Raji (cell line): ENCODE data around the gene PHC2.

Experiments
- POLR2A ChIP-seq: IDR thresholded peaks from 2 replicates; pipeline ENCODE4 v1.6.1; 2011; ENCODE audit warnings: low read depth, low read length, control low read depth; ENCODE audit not compliant: insufficient read depth

Gene PHC2

GRCh38 chr1:33410091-33410701 is 20.7 kb downstream of the PHC2 start:
- TF ChIP-seq POLR2A: no peak

GRCh38 chr1:33408093-33408436 is 22.8 kb downstream of the PHC2 start:
- TF ChIP-seq POLR2A: no peak

- no peak for TF ChIP-seq POLR2A
Observed at GRCh38 chr1:33407352-33408092, 23.4 kb downstream of the PHC2 start.

GRCh38 chr1:33402206-33402605 is 28.7 kb downstream of the PHC2 start:
- TF ChIP-seq POLR2A: no peak

GRCh38 chr1:33401471-33401870 is 29.4 kb downstream of the PHC2 start:
- TF ChIP-seq POLR2A: no peak

GRCh38 chr1:33400153-33400911 is 30.6 kb downstream of the PHC2 start:
- TF ChIP-seq POLR2A: no peak

- no peak for TF ChIP-seq POLR2A
Observed at GRCh38 chr1:33399375-33399774, 31.5 kb downstream of the PHC2 start.

GRCh38 chr1:33397994-33398393 is 32.9 kb downstream of the PHC2 start:
- no peak for TF ChIP-seq POLR2A

- no peak for TF ChIP-seq POLR2A
Observed at GRCh38 chr1:33397125-33397506, 33.8 kb downstream of the PHC2 start.

GRCh38 chr1:33396188-33397124 is 34.4 kb downstream of the PHC2 start:
- no peak for TF ChIP-seq POLR2A

- TF ChIP-seq POLR2A: no peak
Observed at GRCh38 chr1:33394770-33395169, 36.1 kb downstream of the PHC2 start.

- no peak for TF ChIP-seq POLR2A
Observed at GRCh38 chr1:33393991-33394390, 36.9 kb downstream of the PHC2 start.

- TF ChIP-seq POLR2A: no peak
Observed at GRCh38 chr1:33393524-33393923, 37.4 kb downstream of the PHC2 start.

GRCh38 chr1:33392639-33393038 is 38.3 kb downstream of the PHC2 start:
- no peak for TF ChIP-seq POLR2A

- no peak for TF ChIP-seq POLR2A
Observed at GRCh38 chr1:33392206-33392605, 38.7 kb downstream of the PHC2 start.
